GM12801 (cell line): Measurements from ENCODE around the gene HTT.

Experiments
- TF ChIP-seq, protein P1 (sequence below): IDR thresholded peaks from one replicate; pipeline ENCODE4 v1.5.1; 2011; ENCODE audit warnings: control low read depth; ENCODE audit not compliant: insufficient read length; ENCODE audit errors: extremely low read depth

The HTT gene

DNA sequence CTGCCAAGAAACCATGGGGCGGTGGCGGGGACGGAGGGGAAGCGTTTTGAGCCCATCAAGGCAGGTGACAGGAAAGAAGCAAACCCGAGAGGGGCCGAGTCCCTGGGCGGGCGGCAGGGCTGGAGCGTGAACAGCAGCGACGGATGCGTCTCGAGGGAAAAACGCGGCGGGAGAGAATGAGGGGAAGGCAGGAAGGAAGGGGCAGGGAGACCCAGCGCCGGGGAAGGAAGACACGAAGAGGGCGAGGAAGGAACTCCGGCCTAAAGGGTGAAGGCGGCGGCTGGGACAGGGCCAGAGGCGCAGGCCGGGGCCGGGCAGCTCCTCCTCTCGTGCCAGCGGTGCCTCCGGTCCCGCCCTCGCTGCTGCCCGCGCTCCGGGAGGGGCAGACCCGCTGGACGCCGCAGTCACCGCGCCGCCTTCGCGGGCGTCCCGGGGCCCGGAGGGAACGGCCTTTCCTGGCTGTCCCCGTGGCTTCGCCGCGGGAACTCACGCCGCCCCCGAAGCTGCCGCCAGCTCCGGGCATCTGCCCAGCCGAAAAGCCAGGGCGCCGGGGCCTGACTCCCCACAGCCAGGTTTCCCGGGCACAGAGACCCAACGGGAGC lies 217.6 kb downstream of the HTT start:
- TF ChIP-seq, protein P1, sequence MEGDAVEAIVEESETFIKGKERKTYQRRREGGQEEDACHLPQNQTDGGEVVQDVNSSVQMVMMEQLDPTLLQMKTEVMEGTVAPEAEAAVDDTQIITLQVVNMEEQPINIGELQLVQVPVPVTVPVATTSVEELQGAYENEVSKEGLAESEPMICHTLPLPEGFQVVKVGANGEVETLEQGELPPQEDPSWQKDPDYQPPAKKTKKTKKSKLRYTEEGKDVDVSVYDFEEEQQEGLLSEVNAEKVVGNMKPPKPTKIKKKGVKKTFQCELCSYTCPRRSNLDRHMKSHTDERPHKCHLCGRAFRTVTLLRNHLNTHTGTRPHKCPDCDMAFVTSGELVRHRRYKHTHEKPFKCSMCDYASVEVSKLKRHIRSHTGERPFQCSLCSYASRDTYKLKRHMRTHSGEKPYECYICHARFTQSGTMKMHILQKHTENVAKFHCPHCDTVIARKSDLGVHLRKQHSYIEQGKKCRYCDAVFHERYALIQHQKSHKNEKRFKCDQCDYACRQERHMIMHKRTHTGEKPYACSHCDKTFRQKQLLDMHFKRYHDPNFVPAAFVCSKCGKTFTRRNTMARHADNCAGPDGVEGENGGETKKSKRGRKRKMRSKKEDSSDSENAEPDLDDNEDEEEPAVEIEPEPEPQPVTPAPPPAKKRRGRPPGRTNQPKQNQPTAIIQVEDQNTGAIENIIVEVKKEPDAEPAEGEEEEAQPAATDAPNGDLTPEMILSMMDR: no peak

DNA sequence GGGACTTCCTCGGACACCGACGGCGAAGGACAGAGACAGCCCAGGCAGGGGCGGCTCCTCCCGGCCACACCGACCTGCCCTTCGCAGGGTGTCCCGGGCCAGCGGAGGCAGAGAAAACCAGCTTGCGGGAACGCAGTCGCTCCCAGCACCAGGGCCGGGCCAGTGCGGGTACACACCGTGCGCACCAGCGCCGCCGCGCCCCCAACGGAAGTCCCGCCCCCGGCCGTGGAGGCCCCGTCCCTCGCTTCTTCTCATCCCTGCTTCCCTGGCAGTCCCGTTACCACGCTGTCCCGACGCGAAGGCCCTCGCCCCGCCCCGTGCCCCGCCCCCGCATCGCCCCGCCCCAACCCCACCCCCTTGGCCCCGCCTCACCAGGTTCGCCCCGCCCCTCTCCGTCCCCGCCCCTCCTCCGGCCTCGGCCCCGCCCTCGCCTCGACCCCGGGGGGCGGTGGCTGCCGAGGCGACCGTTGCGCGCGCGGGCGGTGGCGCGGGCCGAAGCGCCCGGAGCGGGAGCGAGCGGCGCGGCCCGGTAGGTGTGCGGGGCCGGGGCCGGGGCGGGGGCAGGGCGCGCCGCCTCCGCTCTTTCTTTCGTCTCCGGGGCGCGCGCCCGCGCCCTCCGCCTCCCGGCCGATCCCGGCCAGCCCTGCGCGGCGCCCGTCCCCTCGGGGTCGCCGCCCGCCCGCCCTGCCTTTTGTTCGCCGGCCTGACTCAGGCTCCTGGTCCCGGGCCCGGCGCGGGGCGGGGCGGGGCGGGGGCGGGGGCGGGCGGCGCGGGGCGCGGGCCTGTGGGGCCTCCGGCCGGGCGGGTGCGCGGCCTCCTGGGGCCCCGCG lies 218.3 kb downstream of the HTT start, which contains the start of gene RGS12:
TSS of gene RGS12 (plus strand) at position 451 of the 830 bp plus-strand sequence. CDS start 23,150 bp downstream, outside the sequence.
- TF ChIP-seq, protein P1: no peak
